ENCODE measurements around the gene NUDT21. TPM values are rescaled to one million over a fixed set of nuclear protein-coding genes. Genes with fewer than 3 reads are reported as not detected.

Gene NUDT21
- total RNA-seq, 1 experiment from 2014 or later: 171 TPM

- Histone ChIP-seq H3F3A (ENCODE audit: insufficient read depth, low read depth) (peaks cover 12% of the 10 kb centered on the region; the same call in 1 of the 2 replicates), H3K27me3 (ENCODE audit: insufficient read depth, low read depth) (no peaks in the 10 kb centered on the region), H3K4me1 (replicated peaks; ENCODE audit: insufficient read depth) (no peaks in the 10 kb centered on the region), H3K9me2 (ENCODE audit: insufficient read depth) (no peaks in the 10 kb centered on the region), H3K79me2 (ENCODE audit: low read depth) (no peaks in the 10 kb centered on the region), H3K27ac (no peak overlapping the region), H3K9me3 (ENCODE audit: insufficient read depth, low read depth) (no peaks in the 10 kb centered on the region), H3K4me2 (no peak overlapping the region), H2AFZ (no peak overlapping the region), H4K20me1 (ENCODE audit: insufficient read depth) (no peaks in the 10 kb centered on the region), H3K4me3 (no peak overlapping the region), H3K36me3 (ENCODE audit: low read depth) (0 out of 2 replicates have a peak, but pooled peaks cover 17% of the 10 kb centered on the region)
- no peak for TF ChIP-seq CTCF (conservative IDR thresholded peaks at IDR 0.05)
- no peak for TF ChIP-seq EZH2 (IDR thresholded peaks at IDR 0.05; ENCODE audit: low read depth)
- BruUV-seq (replicated peaks): no TSS peak
- ChIA-PET CTCF (no interaction called here), POLR2A (ENCODE audit: unreplicated experiment) (no interaction called here)
- intact Hi-C loops (cut with micrococcal nuclease; ENCODE audit: unreplicated experiment): no loop called here
- DNase-seq: no peak
These were observed 31.6 kb upstream of the NUDT21 start for GRCh38 chr16:56482683-56483236.

GRCh38 chr16:56481468-56482122 is 30.5 kb upstream of the NUDT21 start:
- intact Hi-C loops (cut with micrococcal nuclease; ENCODE audit: unreplicated experiment): no loop called here
- CTCF ChIA-PET: no interaction called here
- Histone ChIP-seq H3K9me2 (ENCODE audit: insufficient read depth) (no peaks in the 10 kb centered on the region), H3F3A (ENCODE audit: insufficient read depth, low read depth) (peaks cover 20% of the 10 kb centered on the region; the same call in 1 of the 2 replicates), H3K27ac (no peak overlapping the region; the same call in 1 of the 2 replicates), H3K27me3 (ENCODE audit: insufficient read depth, low read depth) (no peaks in the 10 kb centered on the region), H3K9me3 (ENCODE audit: insufficient read depth, low read depth) (0 out of 2 replicates have a peak, but pooled peaks cover 3% of the 10 kb centered on the region), H3K4me2 (no peak overlapping the region), H3K36me3 (ENCODE audit: low read depth) (peaks cover 28% of the 10 kb centered on the region), H4K20me1 (ENCODE audit: insufficient read depth) (no peaks in the 10 kb centered on the region), H3K79me2 (ENCODE audit: low read depth) (no peaks in the 10 kb centered on the region), H3K4me3 (no peak overlapping the region), H2AFZ (no peak overlapping the region), H3K4me1 (replicated peaks; ENCODE audit: insufficient read depth) (peaks cover 9% of the 10 kb centered on the region)
- POLR2A ChIA-PET (ENCODE audit: unreplicated experiment): interaction anchor here (0.5 kb wide), 1 partner anchor 313 kb away, joined by 5 read pairs; no protein-coding TSS in a partner anchor
- TF ChIP-seq CTCF (conservative IDR thresholded peaks at IDR 0.05) (no peak), EZH2 (IDR thresholded peaks at IDR 0.05; ENCODE audit: low read depth) (no peak)
- BruUV-seq (replicated peaks): no TSS peak
- DNase-seq: no peak

GRCh38 chr16:56480776-56481467 is 29.8 kb upstream of the NUDT21 start:
- H3F3A ChIP-seq (ENCODE audit: insufficient read depth, low read depth): peaks cover 23% of the 10 kb centered on the region; the same call in 1 of the 2 replicates
- H3K4me1 ChIP-seq (replicated peaks; ENCODE audit: insufficient read depth): peaks cover 12% of the 10 kb centered on the region
- DNase-seq: no peak
- no peaks in the 10 kb centered on the region for H3K9me2 ChIP-seq (ENCODE audit: insufficient read depth)
- no peaks in the 10 kb centered on the region for H3K27me3 ChIP-seq (ENCODE audit: insufficient read depth, low read depth)
- H4K20me1 ChIP-seq (ENCODE audit: insufficient read depth): no peaks in the 10 kb centered on the region
- H3K9me3 ChIP-seq (ENCODE audit: insufficient read depth, low read depth): 0 out of 2 replicates have a peak, but pooled peaks cover 3% of the 10 kb centered on the region
- CTCF ChIA-PET: no interaction called here
- no peaks in the 10 kb centered on the region for H3K79me2 ChIP-seq (ENCODE audit: low read depth)
- H3K27ac ChIP-seq: no peak overlapping the region
- intact Hi-C loops (cut with micrococcal nuclease; ENCODE audit: unreplicated experiment): no loop called here
- TF ChIP-seq EZH2 (IDR thresholded peaks at IDR 0.05; ENCODE audit: low read depth) (no peak), CTCF (conservative IDR thresholded peaks at IDR 0.05) (no peak)
- no peak overlapping the region for H2AFZ ChIP-seq
- POLR2A ChIA-PET (ENCODE audit: unreplicated experiment): no interaction called here
- H3K4me2 ChIP-seq: no peak overlapping the region
- H3K4me3 ChIP-seq: no peak overlapping the region
- no TSS peak for BruUV-seq (replicated peaks)
- H3K36me3 ChIP-seq (ENCODE audit: low read depth): peaks cover 32% of the 10 kb centered on the region
